ACC112 (cell line): ENCODE data around the gene RYK.

ENCODE experiments used
- H2AFZ ChIP-seq: fragments of 200-600 bp; sonication (generic); one replicate; pipeline ENCODE4 v1.6.0; 2017; ENCODE audit warnings: antibody characterized with exemption, low read length; ENCODE audit not compliant: unreplicated experiment
- H3K27ac ChIP-seq: fragments of 200-600 bp; sonication (generic); 2 replicates; pipeline ENCODE4 v1.5.1; 2014; ENCODE audit warnings: low read depth, mild to moderate bottlenecking, antibody characterized with exemption, low read length, moderate library complexity
- H3K27me3 ChIP-seq: fragments of 200-600 bp; sonication (generic); 2 replicates; pipeline ENCODE4 v1.6.1; 2014; ENCODE audit warnings: mild to moderate bottlenecking, antibody characterized with exemption, low read length, moderate library complexity, mixed read lengths; ENCODE audit not compliant: insufficient read depth
- H3K36me3 ChIP-seq: fragments of 200-600 bp; sonication (generic); 2 replicates; pipeline ENCODE4 v1.6.1; 2016; ENCODE audit warnings: mild to moderate bottlenecking, antibody characterized with exemption, low read length, moderate library complexity, mixed read lengths; ENCODE audit not compliant: insufficient read depth
- H3K4me1 ChIP-seq: fragments of 200-600 bp; sonication (generic); one replicate; pipeline ENCODE4 v1.6.1; 2016; ENCODE audit warnings: low read length, mixed read lengths; ENCODE audit not compliant: insufficient read depth, unreplicated experiment, control insufficient read depth
- H3K4me3 ChIP-seq: fragments of 200-600 bp; sonication (generic); 2 replicates; pipeline ENCODE4 v1.5.1; 2014; ENCODE audit warnings: mild to moderate bottlenecking, low read depth, low read length
- H3K79me2 ChIP-seq: fragments of 200-600 bp; sonication (generic); one replicate; pipeline ENCODE4 v1.6.0; 2016; ENCODE audit warnings: low read length; ENCODE audit not compliant: control insufficient read depth, unreplicated experiment, insufficient read depth

RYK gene

GRCh38 chr3:134194247-134194646 is 56.4 kb downstream of the RYK start:
- Histone ChIP-seq H3K4me1 (no peaks in the 10 kb centered on the region), H3K4me3 (no peak overlapping the region), H3K27ac (no peak overlapping the region), H3K36me3 (peaks cover 13% of the 10 kb centered on the region), H3K27me3 (no peaks in the 10 kb centered on the region), H2AFZ (no peak overlapping the region), H3K79me2 (no peaks in the 10 kb centered on the region)

GRCh38 chr3:134190250-134190649 is 60.4 kb downstream of the RYK start:
- H3K27me3 ChIP-seq: no peaks in the 10 kb centered on the region
- peaks cover 18% of the 10 kb centered on the region for H3K36me3 ChIP-seq
- H3K4me1 ChIP-seq: no peaks in the 10 kb centered on the region
- no peaks in the 10 kb centered on the region for H3K79me2 ChIP-seq
- H3K27ac ChIP-seq: no peak overlapping the region
- no peak overlapping the region for H3K4me3 ChIP-seq
- no peak overlapping the region for H2AFZ ChIP-seq

- Histone ChIP-seq H3K27ac (no peak overlapping the region), H3K4me1 (no peaks in the 10 kb centered on the region), H3K79me2 (no peaks in the 10 kb centered on the region), H2AFZ (no peak overlapping the region), H3K36me3 (peaks cover 20% of the 10 kb centered on the region), H3K27me3 (no peaks in the 10 kb centered on the region), H3K4me3 (no peak overlapping the region)
Measured at GRCh38 chr3:134189849-134190248, 60.8 kb downstream of the RYK start.

- no peak overlapping the region for H3K4me3 ChIP-seq
- H3K27ac ChIP-seq: no peak overlapping the region
- H3K4me1 ChIP-seq: no peaks in the 10 kb centered on the region
- H3K79me2 ChIP-seq: no peaks in the 10 kb centered on the region
- no peak overlapping the region for H2AFZ ChIP-seq
- H3K27me3 ChIP-seq: no peaks in the 10 kb centered on the region
- peaks cover 15% of the 10 kb centered on the region for H3K36me3 ChIP-seq
Measured at GRCh38 chr3:134186391-134186790, 64.3 kb downstream of the RYK start.

- Histone ChIP-seq H3K27ac (no peak overlapping the region), H3K79me2 (no peaks in the 10 kb centered on the region), H3K27me3 (no peaks in the 10 kb centered on the region), H2AFZ (no peak overlapping the region), H3K4me1 (no peaks in the 10 kb centered on the region), H3K4me3 (no peak overlapping the region), H3K36me3 (peaks cover 22% of the 10 kb centered on the region)
Measured at GRCh38 chr3:134180761-134181160, 69.9 kb downstream of the RYK start.

- Histone ChIP-seq H3K27ac (no peak overlapping the region), H3K36me3 (peaks cover 20% of the 10 kb centered on the region), H3K4me1 (no peaks in the 10 kb centered on the region), H2AFZ (no peak overlapping the region), H3K4me3 (no peak overlapping the region), H3K79me2 (no peaks in the 10 kb centered on the region), H3K27me3 (no peaks in the 10 kb centered on the region)
Measured at GRCh38 chr3:134179508-134179907, 71.2 kb downstream of the RYK start.

GRCh38 chr3:134163096-134163495 is 87.6 kb downstream of the RYK start:
- Histone ChIP-seq H3K36me3 (peaks cover 4% of the 10 kb centered on the region), H3K79me2 (no peaks in the 10 kb centered on the region), H3K4me1 (no peaks in the 10 kb centered on the region), H2AFZ (no peak overlapping the region), H3K27ac (no peak overlapping the region), H3K27me3 (no peaks in the 10 kb centered on the region), H3K4me3 (no peak overlapping the region)

- Histone ChIP-seq H3K79me2 (no peaks in the 10 kb centered on the region), H3K4me1 (no peaks in the 10 kb centered on the region), H2AFZ (no peak overlapping the region), H3K36me3 (peaks cover 5% of the 10 kb centered on the region), H3K27ac (no peak overlapping the region), H3K27me3 (no peaks in the 10 kb centered on the region), H3K4me3 (no peak overlapping the region)
Measured at GRCh38 chr3:134161898-134162615, 88.6 kb downstream of the RYK start.

- Histone ChIP-seq H3K4me3 (no peak overlapping the region), H3K27me3 (no peaks in the 10 kb centered on the region), H3K4me1 (no peaks in the 10 kb centered on the region), H3K27ac (no peak overlapping the region), H2AFZ (no peak overlapping the region), H3K79me2 (no peaks in the 10 kb centered on the region), H3K36me3 (peaks cover 32% of the 10 kb centered on the region)
Measured at GRCh38 chr3:134155446-134155845, 95.2 kb downstream of the RYK start.

GRCh38 chr3:134153761-134154160 is 96.9 kb downstream of the RYK start:
- no peak overlapping the region for H3K4me3 ChIP-seq
- no peak overlapping the region for H2AFZ ChIP-seq
- H3K27ac ChIP-seq: no peak overlapping the region
- no peaks in the 10 kb centered on the region for H3K79me2 ChIP-seq
- H3K36me3 ChIP-seq: peaks cover 32% of the 10 kb centered on the region
- H3K27me3 ChIP-seq: no peaks in the 10 kb centered on the region
- no peaks in the 10 kb centered on the region for H3K4me1 ChIP-seq

- no peaks in the 10 kb centered on the region for H3K27me3 ChIP-seq
- H3K36me3 ChIP-seq: peaks cover 23% of the 10 kb centered on the region
- H2AFZ ChIP-seq: no peak overlapping the region
- no peaks in the 10 kb centered on the region for H3K79me2 ChIP-seq
- no peak overlapping the region for H3K4me3 ChIP-seq
- no peaks in the 10 kb centered on the region for H3K4me1 ChIP-seq
- no peak overlapping the region for H3K27ac ChIP-seq
Measured at GRCh38 chr3:134150476-134150875, 100.2 kb downstream of the RYK start.
